SH-SY5Y (cell line): ENCODE measurements around the gene PLEKHJ1.

Experiments used
- GATA2 ChIP-seq: IDR thresholded peaks from 2 replicates; pipeline ENCODE4 v1.6.1; 2011; ENCODE audit warnings: mild to moderate bottlenecking, low read depth, low read length
- GATA3 ChIP-seq: IDR thresholded peaks from 2 replicates; pipeline ENCODE4 v1.6.1; 2011; ENCODE audit warnings: low read depth, mild to moderate bottlenecking, low read length, moderate library complexity

DNA sequence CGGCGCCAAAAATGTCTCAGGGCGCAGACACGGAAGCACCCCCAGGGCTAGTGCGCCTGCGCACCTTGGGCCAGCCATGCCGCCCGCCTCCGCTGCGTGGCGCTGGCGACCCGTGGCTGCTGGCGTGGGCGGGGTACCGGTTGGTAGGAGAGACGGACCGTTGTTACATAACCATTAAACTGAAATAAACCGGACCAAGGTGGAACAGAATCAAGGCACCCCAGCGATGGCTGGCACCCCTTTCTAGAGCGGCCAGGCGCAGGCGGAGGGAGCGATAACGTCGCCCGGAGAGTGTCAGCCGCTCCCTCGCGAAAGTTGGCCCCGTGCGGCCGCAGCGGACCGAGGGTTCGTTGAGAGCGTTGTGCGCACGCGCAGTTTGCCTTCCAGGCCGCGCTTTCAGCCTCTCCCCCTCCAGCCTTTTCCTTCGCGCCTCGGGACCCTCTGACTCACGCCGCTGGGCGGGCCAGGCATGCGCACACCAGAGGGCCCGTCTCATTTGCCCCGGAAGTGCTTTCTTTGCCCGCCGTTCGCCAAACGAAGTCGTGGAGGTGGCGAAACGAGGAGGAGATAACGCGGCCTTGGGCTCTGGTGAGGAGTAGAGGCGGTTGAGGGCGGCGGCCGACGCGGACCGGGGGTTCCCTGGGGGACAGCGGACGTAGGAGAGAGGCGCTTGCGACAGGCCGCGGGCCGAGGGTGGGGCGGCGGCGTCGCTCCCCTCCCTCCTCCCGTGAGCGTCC lies at the start of gene PLEKHJ1, which contains the start of gene SF3A2:
- TF ChIP-seq GATA3 (no peak), GATA2 (peak; percentile 37; the same call in 1 of the 2 replicates)
